Right cardiac atrium (tissue), 5 donors: ENCODE results near the gene FUT9. TPM values are rescaled to one million over a fixed set of nuclear protein-coding genes. Genes with fewer than 3 reads are reported as not detected.

ENCODE experiments used
- ATAC-seq, 2 donors: fragments of 200-7000 bp; cut with Tn5 transposase; one replicate each; pipeline versions ENCODE4 v1.8.0 to v1.9.1; 2020; ENCODE audit warnings: moderate library complexity in 2 of 2, mild to moderate bottlenecking in 1 of 2
- DNase-seq, 3 donors: peaks; one replicate each; pipeline ENCODE4 v3.0.0-alpha.2; 2020
- H3K27ac ChIP-seq: one replicate; pipeline ENCODE4 v1.5.1; 2013; ENCODE audit warnings: mild to moderate bottlenecking, low read length, control low read depth, moderate library complexity
- H3K27me3 ChIP-seq: one replicate; pipeline ENCODE4 v1.6.1; 2013; ENCODE audit not compliant: control insufficient read depth, insufficient read depth
- H3K4me1 ChIP-seq: one replicate; pipeline ENCODE4 v1.6.1; 2013; ENCODE audit warnings: low read length; ENCODE audit not compliant: control insufficient read depth, insufficient read depth
- H3K4me3 ChIP-seq: one replicate; pipeline ENCODE4 v1.5.1; 2013; ENCODE audit warnings: low read length, control low read depth
- H3K9me3 ChIP-seq: one replicate; pipeline ENCODE4 v1.6.1; 2013; ENCODE audit warnings: low read length; ENCODE audit not compliant: control insufficient read depth
- WGBS: extraction: QIAGEN DNeasy Blood & Tissue Kit; methylation state at CpG from one replicate; pipeline ENCODE4 v1.1.7; 2013; 5-methylcytosine and 5-hydroxymethylcytosine counted together
- intact Hi-C, 4 donors: fragments of 100-400 bp; cut with DNase I; formaldehyde crosslinking; loops; one replicate each; pipeline versions ENCODE4 v1.11.0 to v1.14.0; 2022 to 2023
- polyA plus RNA-seq: library from polyadenylated mRNA; stranded (reverse); fragments of 200-250 nt; gene quantifications from one replicate; pipeline ENCODE4 v1.2.3, GENCODE V29; 2013
- total RNA-seq, 4 donors: library from RNA; stranded (reverse); fragmentation: NEBNext Ultra II Directional; extraction: Animal tissue kit (Norgen Biotek cat#: 25700); gene quantifications; one replicate each; pipeline ENCODE4 v1.2.1, GENCODE V29; 2021
- donor health status: healthy with polysubstance abuse.
- donor health status: DM: no; HTN: yes; CAD: no.
- donor health status: DM: no; HTN: no; CAD: no.
- donor health status: DM: no; HTN: yes; CAD: no; lungs with severe emphysema.
- donor health status: DM: yes; HTN: yes; CAD: no.

The FUT9 gene
- total and polyA plus RNA-seq, 5 donors, result not detected

DNA sequence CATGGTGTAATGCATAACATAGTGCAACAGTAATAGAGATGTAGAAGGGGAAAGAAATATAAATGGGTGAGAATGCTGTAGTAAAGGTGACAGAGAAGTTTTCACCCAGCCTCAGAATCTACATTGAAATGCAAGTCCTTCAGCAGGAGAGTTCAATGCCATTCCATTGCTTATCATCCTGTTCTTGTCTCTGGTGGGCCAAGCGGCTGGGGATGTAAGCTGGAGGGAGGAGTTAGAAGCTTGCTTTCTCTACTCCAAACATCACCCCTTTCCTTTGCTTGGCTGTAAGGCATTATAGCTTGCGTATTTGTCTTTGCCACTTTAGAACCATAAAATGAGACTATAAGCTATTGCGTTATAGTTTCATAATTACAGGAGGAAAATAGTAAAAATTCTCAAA lies 2.2 kb upstream of the FUT9 start:
- ATAC-seq, result no peak
- Histone ChIP-seq H3K27ac (no peak overlapping the region), H3K4me1 (no peaks in the 10 kb centered on the region), H3K9me3 (no peaks in the 10 kb centered on the region), H3K4me3 (no peak overlapping the region), H3K27me3 (no peaks in the 10 kb centered on the region)
- no peak for DNase-seq
- WGBS, result 69% methylated on average over 3 of the region's 3 CpGs
- intact Hi-C loops, result no loop called here

DNA sequence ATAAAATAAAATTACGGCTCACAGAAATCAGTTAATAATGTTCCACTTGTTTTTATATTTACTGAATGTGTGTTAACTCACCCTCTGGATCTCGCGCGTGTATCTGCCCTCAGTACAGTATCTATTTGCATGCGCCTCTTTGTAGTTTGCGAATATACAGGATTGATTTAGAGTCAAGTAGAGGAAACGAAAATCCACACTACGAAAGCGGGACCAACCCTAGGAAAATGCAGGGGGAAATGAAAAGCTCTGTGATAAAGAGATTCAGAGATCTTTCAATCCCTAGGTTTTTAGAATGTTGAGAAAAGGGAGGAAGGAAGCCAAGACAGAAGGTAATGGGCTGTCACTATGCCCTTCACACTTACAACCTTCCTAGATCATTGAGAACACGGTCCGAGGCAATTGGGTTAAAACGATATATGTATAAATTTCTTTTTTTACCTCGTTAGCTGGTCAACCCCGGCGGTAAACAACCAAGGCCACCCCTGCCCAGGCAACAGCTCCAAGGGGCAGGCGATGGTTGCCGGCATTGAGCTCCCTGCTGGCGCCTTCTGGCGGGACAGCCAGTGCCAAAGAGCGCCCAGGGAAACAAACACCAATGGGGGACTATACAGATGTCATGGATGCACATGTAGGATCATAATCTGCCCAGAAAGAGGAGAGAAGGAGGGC lies 792 bp upstream of the FUT9 start:
- Histone ChIP-seq H3K27me3 (no peaks in the 10 kb centered on the region), H3K4me3 (no peak overlapping the region), H3K4me1 (no peaks in the 10 kb centered on the region), H3K27ac (no peak overlapping the region), H3K9me3 (no peaks in the 10 kb centered on the region)
- intact Hi-C loops, result no loop called here
- WGBS, result 7% methylated on average over 20 of the region's 20 CpGs
- no peak for ATAC-seq
- DNase-seq, result no peak

DNA sequence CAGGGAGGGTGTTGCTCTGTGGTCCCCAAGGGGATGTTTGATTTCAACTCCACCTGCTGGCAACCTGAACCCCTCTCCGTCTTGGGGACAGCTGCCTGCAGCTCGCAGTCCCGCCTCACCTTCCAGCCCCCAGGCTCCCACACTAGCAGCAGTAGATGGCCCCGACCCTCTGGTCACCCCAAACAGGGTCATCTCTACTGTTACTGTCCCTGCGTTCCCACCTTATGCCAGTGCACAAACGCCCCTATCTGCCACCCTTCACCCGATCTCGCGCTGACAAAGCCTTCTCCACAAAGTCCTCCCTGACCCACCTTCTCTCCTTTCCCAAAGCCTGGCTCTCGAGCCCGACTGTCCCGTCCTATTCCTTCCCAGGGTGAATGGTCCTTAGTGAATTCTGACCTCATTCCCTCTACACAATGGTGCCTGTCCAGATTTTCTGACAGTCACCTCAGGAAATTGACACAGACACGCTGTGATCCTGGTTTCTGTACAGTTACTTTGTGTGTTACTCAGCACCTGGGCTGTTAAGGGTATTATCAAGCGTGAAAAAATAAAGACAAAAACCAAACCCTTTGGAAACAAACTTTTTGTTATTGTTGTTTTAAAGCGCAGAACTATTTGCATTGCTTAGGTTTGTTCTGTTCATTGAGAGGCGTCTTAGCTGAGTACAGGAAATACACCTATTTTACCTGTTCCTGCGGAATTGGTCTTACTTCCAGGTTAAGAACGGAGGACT lies 728 bp downstream of the FUT9 start:
- no peaks in the 10 kb centered on the region for H3K4me1 ChIP-seq
- no peaks in the 10 kb centered on the region for H3K9me3 ChIP-seq
- H3K27me3 ChIP-seq, result no peaks in the 10 kb centered on the region
- H3K27ac ChIP-seq, result no peak overlapping the region
- ATAC-seq, result no peak
- H3K4me3 ChIP-seq, result no peak overlapping the region
- DNase-seq, result no peak
- 6% methylated on average over 18 of the region's 18 CpGs for WGBS
- intact Hi-C loops, result no loop called here

- no peak for DNase-seq
- no peaks in the 10 kb centered on the region for H3K27me3 ChIP-seq
- intact Hi-C loops, result no loop called here
- no peaks in the 10 kb centered on the region for H3K9me3 ChIP-seq
- no peak overlapping the region for H3K4me3 ChIP-seq
- WGBS, result 56% methylated on average over 2 of the region's 2 CpGs
- no peak overlapping the region for H3K27ac ChIP-seq
- no peaks in the 10 kb centered on the region for H3K4me1 ChIP-seq
- ATAC-seq, result no peak
These were observed 1.2 kb downstream of the FUT9 start for GRCh38 chr6:96017070-96017359.

DNA sequence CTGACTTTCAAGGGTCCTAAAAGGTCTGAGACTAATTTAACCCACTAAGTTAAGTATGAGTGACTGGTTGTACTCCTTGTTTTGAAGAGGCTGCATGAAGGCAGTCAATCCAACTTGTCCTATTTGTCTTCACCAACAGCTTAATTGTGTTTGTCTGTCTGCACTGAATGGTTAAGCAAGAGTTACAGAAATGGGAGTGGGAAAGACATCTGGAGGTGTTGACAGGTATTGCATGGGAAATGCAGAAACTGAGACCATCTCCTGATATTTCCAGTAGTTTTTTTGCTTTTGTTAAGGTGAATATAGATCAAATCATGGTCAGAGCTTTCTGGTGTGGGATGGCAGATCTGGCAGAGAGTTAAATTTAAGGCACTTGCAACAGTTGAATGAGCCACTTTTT lies 6.5 kb downstream of the FUT9 start:
- Histone ChIP-seq H3K9me3 (no peaks in the 10 kb centered on the region), H3K4me1 (no peaks in the 10 kb centered on the region), H3K4me3 (no peak overlapping the region), H3K27me3 (no peaks in the 10 kb centered on the region), H3K27ac (no peak overlapping the region)
- ATAC-seq (no peak), DNase-seq (no peak)
- intact Hi-C loops, result no loop called here

- no peak for ATAC-seq
- 58% methylated on average over 7 of the region's 7 CpGs for WGBS
- no peak overlapping the region for H3K4me3 ChIP-seq
- no peaks in the 10 kb centered on the region for H3K9me3 ChIP-seq
- no peaks in the 10 kb centered on the region for H3K27me3 ChIP-seq
- no peaks in the 10 kb centered on the region for H3K4me1 ChIP-seq
- intact Hi-C loops, result no loop called here
- no peak overlapping the region for H3K27ac ChIP-seq
- DNase-seq, result no peak
These were observed 16.9 kb downstream of the FUT9 start for GRCh38 chr6:96032661-96033060.

GRCh38 chr6:96051555-96051954 lies 35.8 kb downstream of the FUT9 start:
- ATAC-seq (no peak), DNase-seq (no peak)
- Histone ChIP-seq H3K4me3 (no peak overlapping the region), H3K4me1 (no peaks in the 10 kb centered on the region), H3K9me3 (no peaks in the 10 kb centered on the region), H3K27ac (no peak overlapping the region), H3K27me3 (no peaks in the 10 kb centered on the region)
- intact Hi-C loops, result no loop called here

DNA sequence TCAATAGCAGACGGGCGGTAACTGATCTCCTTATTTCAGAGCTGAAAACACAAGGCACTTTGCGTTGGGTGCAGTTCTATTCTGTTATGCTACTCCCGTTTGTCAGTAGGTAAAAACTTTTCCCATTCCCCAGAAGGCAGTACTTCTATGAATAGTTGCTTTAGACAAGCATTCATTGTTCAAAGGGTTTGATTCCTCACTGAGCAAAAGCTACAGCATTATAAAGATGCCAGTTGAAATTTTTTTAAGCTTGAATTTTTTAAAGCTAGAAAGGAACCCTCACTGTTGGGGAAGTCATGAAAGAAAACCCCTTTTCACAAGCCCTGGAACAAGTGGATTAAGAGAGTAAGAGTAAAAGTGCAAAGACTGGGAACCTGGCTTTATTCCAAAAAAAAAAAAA lies 42.3 kb downstream of the FUT9 start:
- intact Hi-C loops, result no loop called here
- H3K4me3 ChIP-seq, result no peak overlapping the region
- H3K27ac ChIP-seq, result no peak overlapping the region
- H3K4me1 ChIP-seq, result no peaks in the 10 kb centered on the region
- no peaks in the 10 kb centered on the region for H3K27me3 ChIP-seq
- ATAC-seq (no peak), DNase-seq (no peak)
- no peaks in the 10 kb centered on the region for H3K9me3 ChIP-seq
- 58% methylated on average over 4 of the region's 4 CpGs for WGBS

DNA sequence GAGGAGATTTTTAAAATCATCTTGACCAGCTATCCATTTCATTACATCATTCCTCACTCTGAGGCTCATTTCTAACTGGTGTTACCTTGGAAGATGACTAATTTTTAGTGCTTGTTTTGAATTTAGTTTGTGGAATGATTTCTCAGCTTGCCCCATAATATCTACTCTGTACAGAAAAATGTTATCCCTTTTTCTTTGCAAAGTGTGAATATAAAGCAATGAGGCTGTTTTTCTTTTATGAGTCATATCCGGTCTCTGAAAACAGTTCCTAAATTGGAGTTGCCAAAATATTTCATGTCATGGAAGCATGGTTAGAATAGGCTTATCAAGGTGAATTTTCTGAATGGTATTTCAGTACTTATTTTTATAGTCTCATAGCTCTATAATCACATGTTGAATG lies 43.8 kb downstream of the FUT9 start:
- ATAC-seq, result no peak
- Histone ChIP-seq H3K27me3 (no peaks in the 10 kb centered on the region), H3K4me1 (no peaks in the 10 kb centered on the region), H3K9me3 (no peaks in the 10 kb centered on the region), H3K4me3 (no peak overlapping the region), H3K27ac (no peak overlapping the region)
- WGBS, result 49% methylated on average over 1 of the region's 1 CpG
- intact Hi-C loops, result no loop called here
- DNase-seq, result no peak

DNA sequence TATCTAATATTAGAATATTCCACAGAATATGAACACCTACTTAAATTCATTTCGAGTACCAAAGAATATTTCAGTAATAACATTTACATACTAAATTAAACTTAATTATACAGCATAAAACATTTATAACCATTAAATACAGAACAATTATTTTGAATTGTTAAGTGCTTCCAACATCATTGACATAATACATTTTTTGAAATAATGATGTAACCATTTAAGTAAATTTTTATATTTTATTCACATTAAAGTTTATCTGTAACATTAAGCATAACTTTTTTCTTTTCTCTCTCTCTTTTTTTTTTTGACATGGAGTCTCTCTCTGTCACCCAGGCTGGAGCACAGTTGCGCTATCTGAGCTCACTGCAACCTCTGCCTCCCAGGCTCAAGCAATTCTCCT lies 44.5 kb downstream of the FUT9 start:
- 83% methylated on average over 2 of the region's 2 CpGs for WGBS
- no peaks in the 10 kb centered on the region for H3K9me3 ChIP-seq
- no peaks in the 10 kb centered on the region for H3K4me1 ChIP-seq
- DNase-seq (no peak), ATAC-seq (no peak)
- intact Hi-C loops, result no loop called here
- no peaks in the 10 kb centered on the region for H3K27me3 ChIP-seq
- H3K27ac ChIP-seq, result no peak overlapping the region
- no peak overlapping the region for H3K4me3 ChIP-seq

GRCh38 chr6:96065213-96065612 lies 49.4 kb downstream of the FUT9 start:
- intact Hi-C loops, result no loop called here
- H3K4me3 ChIP-seq, result no peak overlapping the region
- DNase-seq (no peak), ATAC-seq (no peak)
- H3K4me1 ChIP-seq, result no peaks in the 10 kb centered on the region
- WGBS, result 51% methylated on average over 2 of the region's 2 CpGs
- H3K27me3 ChIP-seq, result no peaks in the 10 kb centered on the region
- H3K9me3 ChIP-seq, result no peaks in the 10 kb centered on the region
- H3K27ac ChIP-seq, result no peak overlapping the region

DNA sequence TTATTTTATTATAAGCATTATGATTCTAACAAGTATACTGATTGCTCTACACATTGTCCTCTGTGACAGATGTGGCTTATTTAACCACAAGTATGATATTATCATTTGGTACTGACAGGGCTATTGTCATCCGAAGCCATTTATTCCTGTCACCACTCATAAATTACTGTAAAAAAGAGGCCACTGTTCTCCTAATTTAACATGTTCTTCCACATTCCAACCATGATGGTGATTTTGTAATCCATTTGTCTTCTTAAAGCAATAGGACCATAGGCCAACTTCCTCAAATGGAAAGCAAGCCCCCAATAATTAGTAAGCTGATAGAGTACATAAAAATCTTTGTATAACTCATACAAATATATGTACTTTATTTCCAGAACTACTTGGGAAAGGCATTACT lies 50.6 kb downstream of the FUT9 start:
- H3K27ac ChIP-seq, result no peak overlapping the region
- intact Hi-C loops, result no loop called here

More for the DNA sequence above, 50.6 kb downstream of the FUT9 start:
- Histone ChIP-seq H3K4me3 (no peak overlapping the region), H3K27me3 (no peaks in the 10 kb centered on the region), H3K9me3 (no peaks in the 10 kb centered on the region), H3K4me1 (no peaks in the 10 kb centered on the region)
- no peak for DNase-seq
- 70% methylated on average over 1 of the region's 1 CpG for WGBS
- ATAC-seq, result no peak
